GM23338 (cell line): Measurements from ENCODE around the gene TAF10.

Source experiments
- CREB1 ChIP-seq: fragments of 250-450 bp; sonication (Bioruptor Pico); IDR thresholded peaks from 2 replicates; pipeline ENCODE4 v1.5.0; 2020; ENCODE audit warnings: low read depth, mild to moderate bottlenecking, moderate library complexity
- TF ChIP-seq, protein P1 (sequence below), 2 experiments: fragments of 200-600 bp in 1 of 2; sonication (generic) in 1 of 2; conservative IDR thresholded peaks; 2 replicates each; pipeline versions ENCODE4 v1.5.1 to v1.6.1; 2016 to 2017; ENCODE audit warnings: antibody characterized with exemption in 2 of 2, low read depth in 2 of 2, mild to moderate bottlenecking in 2 of 2, moderate library complexity in 1 of 2

DNA sequence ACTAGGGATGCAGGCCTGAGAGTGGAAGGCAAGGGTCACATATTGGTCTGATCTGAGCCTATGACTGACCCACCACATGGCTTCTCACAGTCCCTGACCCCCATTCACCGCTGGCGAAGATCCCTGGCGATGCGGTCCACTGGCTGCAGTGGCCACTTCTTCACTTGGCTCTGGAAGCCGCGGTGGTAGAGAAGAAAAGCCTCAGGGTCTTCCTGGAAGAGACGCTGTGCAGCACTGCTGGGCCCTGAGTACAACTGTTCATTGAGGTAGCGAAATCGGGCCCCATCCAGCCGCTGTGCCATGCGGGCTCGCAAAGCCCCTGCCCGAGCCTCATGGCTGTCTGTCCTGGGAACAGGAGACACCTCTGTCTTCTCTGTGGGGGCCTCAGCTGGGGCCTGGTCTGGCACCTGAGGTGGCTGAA lies 11.0 kb downstream of the TAF10 start:
- TF ChIP-seq, protein P1, sequence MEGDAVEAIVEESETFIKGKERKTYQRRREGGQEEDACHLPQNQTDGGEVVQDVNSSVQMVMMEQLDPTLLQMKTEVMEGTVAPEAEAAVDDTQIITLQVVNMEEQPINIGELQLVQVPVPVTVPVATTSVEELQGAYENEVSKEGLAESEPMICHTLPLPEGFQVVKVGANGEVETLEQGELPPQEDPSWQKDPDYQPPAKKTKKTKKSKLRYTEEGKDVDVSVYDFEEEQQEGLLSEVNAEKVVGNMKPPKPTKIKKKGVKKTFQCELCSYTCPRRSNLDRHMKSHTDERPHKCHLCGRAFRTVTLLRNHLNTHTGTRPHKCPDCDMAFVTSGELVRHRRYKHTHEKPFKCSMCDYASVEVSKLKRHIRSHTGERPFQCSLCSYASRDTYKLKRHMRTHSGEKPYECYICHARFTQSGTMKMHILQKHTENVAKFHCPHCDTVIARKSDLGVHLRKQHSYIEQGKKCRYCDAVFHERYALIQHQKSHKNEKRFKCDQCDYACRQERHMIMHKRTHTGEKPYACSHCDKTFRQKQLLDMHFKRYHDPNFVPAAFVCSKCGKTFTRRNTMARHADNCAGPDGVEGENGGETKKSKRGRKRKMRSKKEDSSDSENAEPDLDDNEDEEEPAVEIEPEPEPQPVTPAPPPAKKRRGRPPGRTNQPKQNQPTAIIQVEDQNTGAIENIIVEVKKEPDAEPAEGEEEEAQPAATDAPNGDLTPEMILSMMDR (conservative IDR thresholded peaks at IDR 0.05; ENCODE audit: low read depth in 2 of 2): no peak
- TF ChIP-seq CREB1 (CRISPR knock-in tag): no peak
